Measurements from ENCODE around the gene TMEM59L. TPM values are rescaled to one million over a fixed set of nuclear protein-coding genes. Genes with fewer than 3 reads are reported as not detected.
A peak's percentile ranks its signal among the peaks of the same experiment; 100 is the strongest.

Gene TMEM59L
- total RNA-seq, 1 donor from 2014 or later, result 6.3 TPM

DNA sequence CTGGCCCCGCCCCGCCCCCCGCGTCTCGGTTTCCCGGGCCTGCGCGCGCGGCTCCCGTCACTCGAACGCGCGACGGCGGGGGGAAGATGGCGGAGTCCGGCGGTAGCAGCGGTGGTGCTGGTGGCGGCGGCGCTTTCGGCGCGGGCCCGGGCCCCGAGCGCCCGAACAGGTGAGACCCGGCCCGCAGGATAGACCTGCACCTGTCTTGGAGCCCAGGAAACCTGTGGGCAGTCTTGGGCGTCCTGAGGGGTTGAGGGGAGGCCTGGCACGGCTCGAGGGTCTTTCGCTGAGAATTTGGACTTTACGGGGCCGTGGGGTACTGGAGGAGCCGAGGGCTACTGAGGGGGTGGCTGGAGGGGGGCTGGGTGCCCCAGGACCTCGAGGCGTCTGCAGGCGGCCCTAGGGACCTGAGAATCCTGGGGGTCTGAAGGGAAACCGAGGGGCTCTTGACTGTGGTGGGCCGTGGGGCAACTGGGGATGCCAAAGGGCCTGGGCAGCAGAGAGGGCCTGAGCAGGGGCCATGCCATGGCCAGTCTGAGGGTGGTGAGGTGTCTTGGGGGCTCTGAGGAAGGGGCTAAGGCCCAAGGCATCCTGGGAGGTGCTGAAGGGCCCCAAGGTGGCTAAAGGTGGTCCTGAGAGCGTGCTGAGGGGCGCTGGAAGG is 24.4 kb downstream of the TMEM59L start, which contains the start of gene KLHL26:
TSS of gene KLHL26 (plus strand) at position 60 of the 661 bp plus-strand sequence. CDS start at position 87, 27 bp downstream.
- no peak for DNase-seq (ENCODE audit: low spot score)

DNA sequence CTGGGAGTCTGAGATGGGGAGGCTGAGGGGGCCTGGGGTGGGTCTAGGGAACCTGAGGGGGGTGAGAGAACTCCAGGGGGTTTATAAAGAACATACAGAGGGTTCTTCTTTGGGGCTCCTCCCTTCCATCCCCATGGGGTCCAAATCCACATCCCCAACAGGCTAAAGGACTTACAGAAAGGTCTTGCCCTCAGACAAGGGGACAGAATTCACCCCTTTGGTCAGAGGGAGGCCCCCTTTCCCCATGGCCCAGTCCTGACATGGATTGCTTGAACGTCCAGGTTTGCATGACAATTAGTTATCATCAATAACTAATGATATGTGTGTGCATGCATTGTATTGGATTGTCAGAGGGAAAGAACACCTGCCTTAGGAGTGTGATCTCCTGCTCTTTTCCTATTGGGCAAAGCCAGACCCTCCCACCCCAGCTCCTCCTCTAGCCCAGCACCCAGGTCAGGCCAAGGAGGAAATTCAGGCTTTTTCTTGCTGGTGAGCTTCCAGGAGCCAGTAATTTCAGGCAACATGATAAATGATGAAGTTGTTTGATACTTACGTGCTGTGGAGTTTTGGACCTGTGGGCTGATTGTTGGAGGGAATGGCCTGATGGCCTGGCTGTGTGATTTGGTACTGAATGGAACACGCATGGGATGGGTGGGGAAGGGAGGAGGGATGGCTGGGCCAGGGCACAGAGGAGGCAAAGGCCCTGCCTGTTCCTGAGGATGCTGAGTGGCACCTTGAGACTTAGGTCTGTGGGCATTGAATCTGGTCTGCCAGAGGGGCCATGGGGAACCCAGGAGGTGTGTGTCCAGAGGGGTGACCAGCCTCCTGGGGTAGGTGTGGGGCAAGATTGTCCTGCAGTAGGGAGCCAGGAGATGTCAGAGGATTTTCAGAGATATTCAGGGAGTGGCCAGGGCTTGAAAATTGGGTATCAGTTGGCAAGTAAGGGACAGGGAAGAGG is 25.3 kb downstream of the TMEM59L start:
- DNase-seq (ENCODE audit: low spot score), result no peak

GRCh38 chr19:18639706-18640243 is 27.1 kb downstream of the TMEM59L start:
- DNase-seq (ENCODE audit: low spot score), result no peak

DNA sequence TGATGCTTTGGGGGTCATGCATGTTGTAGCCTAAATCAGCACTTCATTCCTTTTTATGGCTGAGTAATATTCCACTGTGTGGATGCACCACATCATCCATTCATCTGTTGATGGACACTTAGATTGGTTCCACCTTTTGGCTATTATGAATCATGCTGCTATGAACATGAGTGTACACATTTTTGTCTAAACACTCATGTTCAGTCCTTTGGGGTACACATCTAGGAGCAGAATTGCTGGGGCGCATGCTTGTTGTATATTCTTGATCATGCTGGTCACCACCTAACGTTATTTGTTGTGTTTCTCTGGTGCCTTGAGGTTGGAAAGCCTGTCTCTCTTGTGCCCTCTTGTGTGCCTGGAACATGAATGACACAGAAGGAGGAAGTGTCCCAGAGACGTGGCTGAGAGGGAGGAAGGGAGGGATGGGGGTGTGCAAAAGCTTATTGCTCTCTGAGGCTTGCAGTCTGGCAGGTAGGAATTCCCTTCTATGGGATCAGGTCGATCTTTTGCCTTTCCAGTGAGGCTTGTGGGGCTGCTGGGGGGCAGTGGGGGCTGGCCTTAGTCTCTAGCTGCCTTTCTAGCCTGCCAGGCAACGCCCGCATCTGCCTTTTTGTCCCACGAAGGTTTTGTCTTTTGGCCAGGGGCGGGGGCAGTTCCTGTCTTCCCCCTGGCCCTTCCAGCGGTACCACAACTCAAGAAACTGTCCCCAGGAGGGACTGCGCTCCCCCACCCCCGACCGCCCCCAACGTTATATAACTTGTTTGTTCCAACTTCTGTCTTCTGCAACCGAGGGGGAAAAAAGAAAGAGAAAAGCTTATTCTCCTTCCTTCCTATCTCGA is 31.7 kb downstream of the TMEM59L start:
- no peak for DNase-seq (ENCODE audit: low spot score)

- no peak for DNase-seq (ENCODE audit: low spot score)
Measured at GRCh38 chr19:18645035-18645511, 32.4 kb downstream of the TMEM59L start.

DNA sequence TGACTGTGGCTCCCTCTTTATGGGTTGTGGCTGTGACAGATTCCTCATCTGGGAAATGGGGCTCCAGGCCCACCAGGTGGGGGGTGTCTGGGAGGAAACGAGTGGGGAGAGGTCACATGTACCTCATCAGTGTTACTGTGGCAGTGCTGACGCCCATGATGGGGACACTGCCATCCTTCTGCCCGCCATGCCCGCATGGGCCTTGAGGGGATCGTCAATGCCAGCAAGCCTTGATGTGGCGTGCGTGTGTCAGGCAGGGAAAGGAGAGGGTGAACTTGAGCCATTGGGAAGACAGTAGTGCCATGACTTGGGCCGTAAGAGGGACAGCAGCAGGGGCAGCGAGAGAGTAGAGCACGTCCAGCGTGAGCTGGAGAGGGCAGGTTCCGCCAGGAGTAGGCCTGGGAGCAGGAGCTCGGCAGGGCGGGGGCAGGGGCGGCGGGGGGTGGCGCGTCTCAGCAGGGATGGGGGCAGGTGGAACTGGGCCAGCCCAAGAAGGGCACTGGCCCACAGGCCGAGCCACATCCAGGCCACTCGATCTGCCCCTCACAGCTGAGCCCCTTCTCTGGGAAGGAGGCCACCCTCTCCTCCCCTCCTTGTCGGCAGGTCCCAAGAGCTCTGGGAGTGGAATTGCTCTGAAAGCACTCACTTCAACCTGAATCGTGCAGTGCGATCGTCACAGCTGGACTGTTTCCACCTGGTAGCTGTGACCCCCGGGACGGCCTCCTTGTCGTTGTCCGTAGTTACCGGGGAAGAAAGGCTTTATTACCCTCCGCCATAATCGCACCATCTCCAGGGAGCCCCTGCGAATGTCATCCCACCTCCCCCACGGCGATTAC is 34.1 kb downstream of the TMEM59L start:
- DNase-seq (ENCODE audit: low spot score), result no peak

DNA sequence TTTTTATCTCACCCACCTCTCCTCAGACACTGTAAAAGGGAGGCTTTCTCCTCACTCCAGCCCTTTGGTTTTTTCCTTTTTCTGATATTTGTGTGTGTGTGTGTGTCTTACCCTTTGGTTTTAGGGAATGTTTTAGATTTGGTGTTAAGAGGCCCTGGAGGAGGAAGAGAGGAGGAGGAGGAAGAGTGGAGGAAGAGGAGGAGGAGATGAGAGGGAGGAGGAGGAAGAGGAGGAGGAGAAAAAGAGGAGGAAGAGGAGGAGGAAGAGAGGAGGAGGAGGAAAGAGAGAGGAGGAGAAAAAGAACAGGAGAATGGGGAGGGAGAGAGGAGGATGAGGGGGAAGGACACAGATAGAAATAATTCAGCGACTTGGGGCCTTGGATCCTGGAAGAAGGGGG is 34.7 kb downstream of the TMEM59L start:
- DNase-seq (ENCODE audit: low spot score), result no peak

- DNase-seq (ENCODE audit: low spot score), result no peak
Measured at GRCh38 chr19:18647807-18648206, 35.1 kb downstream of the TMEM59L start.

DNA sequence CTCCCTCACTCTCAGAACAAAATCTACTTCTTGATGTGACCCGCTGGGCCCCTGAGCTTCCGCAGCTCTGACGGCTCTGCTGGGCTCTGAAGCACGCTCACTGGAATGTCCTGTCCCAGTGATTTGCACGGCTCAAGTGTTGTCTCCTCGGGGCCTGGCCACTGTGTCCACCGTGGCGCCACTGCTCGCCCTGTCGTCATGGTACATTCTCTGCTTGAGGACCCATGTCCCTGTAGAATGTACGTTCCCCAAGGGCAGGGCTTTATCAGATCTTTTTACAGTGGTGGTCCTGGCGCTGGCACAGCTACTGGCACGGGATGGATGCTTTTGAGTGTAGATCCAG is 36.3 kb downstream of the TMEM59L start:
- DNase-seq (ENCODE audit: low spot score), result peak; percentile 59

DNA sequence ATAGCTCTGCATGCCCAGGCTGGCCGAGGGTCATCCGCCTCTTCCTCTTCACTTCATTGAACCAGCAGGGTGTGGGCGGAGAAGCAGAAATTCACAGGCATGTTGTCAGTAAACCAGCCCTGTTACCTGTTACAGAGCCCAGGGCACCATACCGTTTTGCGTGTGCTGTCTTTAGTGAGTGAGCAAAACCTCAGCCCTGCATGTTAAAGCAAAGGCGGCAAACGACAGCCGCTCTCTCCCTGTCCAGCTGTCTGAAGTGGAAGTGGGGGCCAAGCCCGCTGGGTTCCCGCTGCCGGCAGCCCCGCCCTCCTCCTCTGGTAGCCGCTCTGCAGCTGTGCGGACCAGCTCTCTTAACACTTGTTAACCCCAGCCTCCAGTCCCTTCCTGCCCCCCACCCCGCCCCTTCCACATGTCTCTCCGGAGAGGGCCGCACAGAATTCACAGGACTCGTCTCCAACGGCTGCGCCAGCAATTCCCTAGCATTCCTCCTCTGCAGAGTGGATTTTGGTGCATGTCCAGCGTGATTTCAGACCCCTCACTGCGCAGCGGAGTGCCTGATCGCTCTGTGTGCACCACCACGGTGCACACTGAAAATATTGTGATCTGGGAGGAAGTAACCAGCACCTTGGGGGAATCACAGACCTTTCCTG is 36.8 kb downstream of the TMEM59L start:
- DNase-seq (ENCODE audit: low spot score), result peak; percentile 67

- DNase-seq (ENCODE audit: low spot score), result no peak
Measured at GRCh38 chr19:18650021-18650390, 37.3 kb downstream of the TMEM59L start.

DNA sequence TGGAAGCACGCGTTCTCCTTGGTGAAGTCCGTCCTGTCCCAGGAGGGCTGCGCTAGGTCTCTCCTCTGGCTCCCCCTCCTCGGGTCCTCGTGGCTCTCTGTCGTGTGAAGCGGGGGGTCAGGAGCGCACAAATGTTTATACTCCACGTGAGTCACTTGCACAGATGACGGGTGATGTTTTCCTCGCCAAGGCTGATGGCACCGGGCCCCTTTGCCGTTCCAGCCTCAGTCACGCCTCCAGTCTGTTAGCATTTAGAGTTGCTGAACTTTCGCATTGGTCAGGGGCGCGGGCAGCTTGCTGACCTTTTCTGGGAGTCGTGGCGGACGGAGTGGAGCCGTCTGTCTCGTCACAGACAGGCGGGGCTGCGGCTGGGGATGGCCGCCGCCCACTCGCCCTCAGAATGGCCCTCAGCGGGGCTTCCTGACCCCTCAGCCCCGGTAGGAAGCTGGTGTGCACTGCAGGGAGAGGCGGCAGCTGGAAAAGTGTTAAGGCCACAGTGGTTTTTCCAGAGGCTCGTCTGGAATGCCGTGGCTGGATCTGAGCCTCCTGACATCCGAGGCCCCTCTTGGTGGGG is 37.9 kb downstream of the TMEM59L start:
- DNase-seq (ENCODE audit: low spot score), result no peak

DNA sequence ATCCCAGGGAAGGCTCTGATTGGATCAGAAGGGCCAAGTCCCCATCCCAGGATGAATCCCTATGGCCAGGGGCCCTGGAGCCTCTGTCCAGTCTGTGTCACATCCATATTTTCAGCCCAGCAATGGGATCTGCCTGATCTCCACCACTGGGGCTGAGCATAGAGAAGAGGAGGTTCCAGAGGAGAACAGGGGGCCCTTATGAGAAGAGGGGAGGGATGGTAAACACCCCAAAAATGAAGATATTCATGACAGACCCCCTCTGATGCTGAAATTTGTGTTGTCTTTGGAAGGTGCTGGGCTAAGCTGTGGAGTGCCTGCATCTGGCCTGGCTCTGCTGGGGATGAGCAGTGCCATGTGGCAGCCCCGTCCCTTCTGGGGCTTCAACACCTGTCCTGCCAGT is 38.6 kb downstream of the TMEM59L start:
- no peak for DNase-seq (ENCODE audit: low spot score)

GRCh38 chr19:18651733-18652132 is 39.1 kb downstream of the TMEM59L start:
- no peak for DNase-seq (ENCODE audit: low spot score)

GRCh38 chr19:18653853-18654252 is 41.2 kb downstream of the TMEM59L start:
- no peak for DNase-seq (ENCODE audit: low spot score)

DNA sequence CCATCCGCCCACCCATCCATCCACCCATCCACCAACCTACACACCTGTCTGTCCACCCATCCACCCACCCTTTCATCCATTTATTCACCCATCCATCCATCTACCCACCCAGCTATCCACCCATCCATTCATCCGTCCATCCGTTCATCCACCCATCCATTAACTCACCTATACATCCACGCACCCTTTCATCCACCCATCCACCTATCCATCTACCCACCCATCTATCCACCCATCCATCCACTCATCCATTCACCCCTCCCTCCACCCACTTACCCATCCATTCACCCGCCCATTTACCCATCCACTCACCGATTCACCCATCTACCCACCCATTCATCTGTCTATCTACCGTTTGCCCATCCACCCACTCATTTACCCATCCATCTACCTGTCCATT is 41.8 kb downstream of the TMEM59L start:
- no peak for DNase-seq (ENCODE audit: low spot score)

DNA sequence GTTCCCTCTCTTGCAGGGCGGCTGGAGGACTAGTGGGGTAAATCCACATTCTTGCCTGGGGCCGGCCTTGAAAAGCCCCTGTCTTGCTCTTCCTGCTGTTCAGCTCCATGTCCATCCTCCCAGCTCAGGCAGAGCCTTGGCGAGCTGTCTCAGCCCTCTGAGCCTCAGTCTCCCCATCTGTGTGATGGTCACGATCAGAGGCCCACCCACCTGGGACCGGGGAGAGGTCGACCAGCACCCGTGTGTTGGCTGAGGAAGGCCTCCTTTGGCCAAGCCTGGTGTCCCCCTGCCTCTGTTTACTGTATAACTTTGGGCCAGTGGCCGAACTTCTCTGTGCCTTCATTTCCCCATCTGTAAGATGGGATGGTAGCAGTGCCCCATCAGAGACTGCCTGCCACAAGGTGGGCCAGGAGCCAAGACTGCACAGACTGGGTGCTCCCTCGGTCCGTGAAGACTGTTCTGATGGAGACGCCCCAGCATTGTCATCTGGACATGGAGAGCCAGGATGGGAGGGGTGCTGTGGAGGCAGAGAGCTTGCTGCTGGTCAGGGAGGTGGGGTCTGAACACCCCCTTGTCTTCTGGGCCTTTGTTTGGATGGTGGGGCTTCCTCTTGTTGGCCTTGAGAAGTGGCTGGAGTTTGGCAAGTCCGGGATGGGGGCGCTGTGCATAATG is 42.6 kb downstream of the TMEM59L start:
- no peak for DNase-seq (ENCODE audit: low spot score)

DNA sequence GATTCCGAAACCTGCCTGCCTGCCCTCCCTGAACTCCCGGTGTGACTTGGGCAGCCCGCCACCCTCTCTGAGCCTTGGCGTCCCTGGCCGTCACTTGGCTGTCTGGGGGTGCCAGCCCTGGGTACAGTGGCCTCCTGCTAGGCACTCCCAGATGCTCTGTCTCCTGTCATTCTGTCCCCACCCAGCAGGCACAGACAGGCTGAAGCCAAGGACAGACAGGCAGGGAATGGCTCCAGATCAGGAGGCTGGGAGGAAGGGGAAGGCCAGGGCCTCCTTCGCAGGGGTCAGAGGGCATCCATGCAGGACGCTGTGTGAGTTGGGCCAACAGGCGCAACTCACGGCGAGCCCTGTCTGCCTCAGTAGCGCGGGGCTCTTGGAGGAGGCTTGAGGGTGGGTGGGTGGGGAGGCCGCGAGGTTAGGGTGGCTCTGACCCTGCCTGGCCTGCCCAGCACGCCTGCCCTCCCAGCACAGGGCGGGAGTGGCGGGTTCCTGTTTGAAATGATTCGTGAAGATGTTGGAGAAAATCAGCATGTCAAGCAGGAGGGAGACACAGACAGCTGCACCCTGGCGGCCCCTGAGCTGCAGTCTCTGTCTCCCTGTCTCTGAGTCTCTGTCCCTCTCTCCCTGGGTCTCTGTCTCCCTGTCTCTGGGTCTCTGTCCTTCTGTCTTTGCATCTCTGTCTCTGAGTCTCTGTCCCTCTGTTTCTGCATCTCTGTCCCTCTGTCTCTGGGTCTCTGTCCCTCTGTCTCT is 43.8 kb downstream of the TMEM59L start:
- DNase-seq (ENCODE audit: low spot score), result no peak

Measured in umbilical cord (tissue), 2 donors.